H9 (cell line): Measurements from ENCODE around the gene AK8. TPM values are rescaled to one million over a fixed set of nuclear protein-coding genes. Genes with fewer than 3 reads are reported as not detected.

Experiments
- DNase-seq: peaks from one replicate; pipeline ENCODE4 v3.0.0-alpha.2; 2017
- H2AFZ ChIP-seq: one replicate; pipeline ENCODE4 v1.6.1; 2013; ENCODE audit warnings: mild to moderate bottlenecking, low read length, control low read depth, moderate library complexity
- H2AK5ac ChIP-seq: 2 replicates; pipeline ENCODE4 v1.6.1; 2013; ENCODE audit warnings: low read length, control low read depth, mixed read lengths; ENCODE audit not compliant: insufficient read length
- H2BK120ac ChIP-seq: one replicate; pipeline ENCODE4 v1.6.1; 2013; ENCODE audit warnings: low read depth, mild to moderate bottlenecking, low read length, control low read depth, inconsistent platforms; ENCODE audit not compliant: poor library complexity, severe bottlenecking
- H2BK12ac ChIP-seq: 2 replicates; pipeline ENCODE4 v1.6.1; 2013; ENCODE audit warnings: low read length, control low read depth, mixed read lengths, low read depth; ENCODE audit not compliant: insufficient read length
- H2BK15ac ChIP-seq: 2 replicates; pipeline ENCODE4 v1.6.1; 2013; ENCODE audit warnings: low read depth, low read length, control low read depth
- H2BK20ac ChIP-seq: one replicate; pipeline ENCODE4 v1.6.1; 2013; ENCODE audit warnings: low read depth, mild to moderate bottlenecking, low read length, control low read depth, inconsistent platforms; ENCODE audit not compliant: poor library complexity, severe bottlenecking
- H2BK5ac ChIP-seq: 2 replicates; pipeline ENCODE4 v1.6.1; 2013; ENCODE audit warnings: low read length, control low read depth, mixed read lengths; ENCODE audit not compliant: insufficient read length
- H3K14ac ChIP-seq: 2 replicates; pipeline ENCODE4 v1.6.1; 2013; ENCODE audit warnings: low read length, control low read depth; ENCODE audit not compliant: insufficient read depth
- H3K18ac ChIP-seq: 2 replicates; pipeline ENCODE4 v1.6.1; 2013; ENCODE audit warnings: low read depth, mild to moderate bottlenecking, mixed read lengths, low read length, control low read depth; ENCODE audit not compliant: insufficient read length
- H3K23ac ChIP-seq: 2 replicates; pipeline ENCODE4 v1.6.1; 2013; ENCODE audit warnings: low read length, control low read depth, mixed read lengths, low read depth; ENCODE audit not compliant: insufficient read length
- H3K23me2 ChIP-seq: 2 replicates; pipeline ENCODE4 v1.6.1; 2013; ENCODE audit warnings: low read depth, mild to moderate bottlenecking, mixed read lengths, low read length, control low read depth; ENCODE audit not compliant: insufficient read length, poor library complexity, severe bottlenecking
- H3K27ac ChIP-seq: 2 replicates; pipeline ENCODE4 v1.5.1; 2013; ENCODE audit warnings: low read length, control low read depth, mixed read lengths, low read depth; ENCODE audit not compliant: insufficient read length
- H3K27me3 ChIP-seq: 2 replicates; pipeline ENCODE4 v1.6.1; 2013; ENCODE audit warnings: low read length, control low read depth, inconsistent platforms; ENCODE audit not compliant: insufficient read depth
- H3K4ac ChIP-seq: 2 replicates; pipeline ENCODE4 v1.6.1; 2013; ENCODE audit warnings: low read depth, mild to moderate bottlenecking, control low read depth, inconsistent platforms, low read length, moderate library complexity
- H3K4me1 ChIP-seq: 2 replicates; pipeline ENCODE4 v1.6.1; 2013; ENCODE audit warnings: low read length, control low read depth, inconsistent platforms; ENCODE audit not compliant: insufficient read depth
- H3K4me2 ChIP-seq: 2 replicates; pipeline ENCODE4 v1.6.1; 2013; ENCODE audit warnings: low read length, control low read depth, mixed read lengths; ENCODE audit not compliant: insufficient read length, insufficient read depth
- H3K56ac ChIP-seq: 2 replicates; pipeline ENCODE4 v1.6.1; 2013; ENCODE audit warnings: low read depth, mild to moderate bottlenecking, mixed read lengths, low read length, control low read depth; ENCODE audit not compliant: insufficient read length
- H3K79me1 ChIP-seq: 2 replicates; pipeline ENCODE4 v1.6.1; 2013; ENCODE audit warnings: low read depth, mild to moderate bottlenecking, moderate library complexity, low read length, control low read depth, inconsistent platforms; ENCODE audit not compliant: insufficient read depth, poor library complexity, severe bottlenecking
- H3K79me2 ChIP-seq: 2 replicates; pipeline ENCODE4 v1.6.1; 2013; ENCODE audit warnings: low read length, control low read depth, inconsistent platforms; ENCODE audit not compliant: insufficient read depth
- H3K9ac ChIP-seq: 2 replicates; pipeline ENCODE4 v1.6.1; 2013; ENCODE audit warnings: low read length, control low read depth, mixed read lengths; ENCODE audit not compliant: insufficient read length; ENCODE audit errors: extremely low read depth
- H3K9me3 ChIP-seq: one replicate; pipeline ENCODE4 v1.6.1; 2013; ENCODE audit warnings: low read depth, low read length, inconsistent platforms; ENCODE audit not compliant: control insufficient read depth
- H3T11ph ChIP-seq: one replicate; pipeline ENCODE4 v1.6.1; 2013; ENCODE audit warnings: mild to moderate bottlenecking, low read length, control low read depth, inconsistent platforms
- H4K20me1 ChIP-seq: one replicate; pipeline ENCODE4 v1.6.1; 2013; ENCODE audit not compliant: control insufficient read depth, insufficient read length, insufficient read depth
- H4K5ac ChIP-seq: 2 replicates; pipeline ENCODE4 v1.6.1; 2013; ENCODE audit warnings: low read depth, mild to moderate bottlenecking, mixed read lengths, low read length, control low read depth; ENCODE audit not compliant: insufficient read length
- H4K8ac ChIP-seq: replicated peaks from 2 replicates; pipeline ENCODE4 v1.6.1; 2013; ENCODE audit warnings: low read length, control low read depth, mixed read lengths, low read depth; ENCODE audit not compliant: insufficient read length
- H4K91ac ChIP-seq: 2 replicates; pipeline ENCODE4 v1.6.1; 2013; ENCODE audit warnings: low read depth, mild to moderate bottlenecking, moderate library complexity, mixed read lengths, low read length, control low read depth; ENCODE audit not compliant: insufficient read length
- H3K27ac Mint-ChIP-seq, 3 experiments: 2 replicates in 2 of 3; 3 replicates in 1 of 3; pipeline ENCODE4 v1.8.0; 2020 to 2021; ENCODE audit warnings: mixed read lengths in 3 of 3, mild to moderate bottlenecking in 1 of 3, moderate library complexity in 1 of 3
- H3K27me3 Mint-ChIP-seq: 2 replicates; pipeline ENCODE4 v1.8.0; 2021; ENCODE audit warnings: low read depth, mild to moderate bottlenecking, moderate library complexity, mixed read lengths
- H3K36me3 Mint-ChIP-seq, 3 experiments: 2 replicates in 2 of 3; 3 replicates in 1 of 3; pipeline ENCODE4 v1.8.0; 2020 to 2021; ENCODE audit warnings: low read depth in 3 of 3, mixed read lengths in 3 of 3; ENCODE audit not compliant: insufficient read depth in 1 of 3
- H3K4me1 Mint-ChIP-seq, 2 experiments: 2 replicates each; pipeline ENCODE4 v1.8.0; 2020; ENCODE audit warnings: mixed read lengths in 2 of 2
- H3K4me3 Mint-ChIP-seq, 2 experiments: 2 replicates in 1 of 2; 3 replicates in 1 of 2; pipeline ENCODE4 v1.8.0; 2020 to 2021; ENCODE audit warnings: mild to moderate bottlenecking in 2 of 2, mixed read lengths in 2 of 2, moderate library complexity in 1 of 2
- H3K9me3 Mint-ChIP-seq, 2 experiments: 2 replicates in 1 of 2; 3 replicates in 1 of 2; pipeline ENCODE4 v1.8.0; 2020; ENCODE audit warnings: mild to moderate bottlenecking in 2 of 2, mixed read lengths in 2 of 2, moderate library complexity in 1 of 2
- WGBS: extraction: QIAGEN DNeasy Blood & Tissue Kit; methylation state at CpG from one replicate; pipeline ENCODE4 v1.1.7; 2013; ENCODE audit warnings: missing lambda C conversion rate, low lambda C conversion rate, mixed read lengths; ENCODE audit not compliant: insufficient read length; ENCODE audit errors: extremely low coverage; 5-methylcytosine and 5-hydroxymethylcytosine counted together
- total RNA-seq: library from RNA; stranded (reverse); gene quantifications from 2 replicates; pipeline ENCODE4 v1.2.1, GENCODE V29; 2021
- TF ChIP-seq, protein P1 (sequence below): fragments of 200-600 bp; sonication (generic); conservative IDR thresholded peaks from 3 replicates; pipeline ENCODE4 v1.8.0; 2021; ENCODE audit warnings: antibody characterized with exemption, mild to moderate bottlenecking

Gene AK8
- total RNA-seq, 1 experiment from 2014 or later: 0.44 TPM

DNA sequence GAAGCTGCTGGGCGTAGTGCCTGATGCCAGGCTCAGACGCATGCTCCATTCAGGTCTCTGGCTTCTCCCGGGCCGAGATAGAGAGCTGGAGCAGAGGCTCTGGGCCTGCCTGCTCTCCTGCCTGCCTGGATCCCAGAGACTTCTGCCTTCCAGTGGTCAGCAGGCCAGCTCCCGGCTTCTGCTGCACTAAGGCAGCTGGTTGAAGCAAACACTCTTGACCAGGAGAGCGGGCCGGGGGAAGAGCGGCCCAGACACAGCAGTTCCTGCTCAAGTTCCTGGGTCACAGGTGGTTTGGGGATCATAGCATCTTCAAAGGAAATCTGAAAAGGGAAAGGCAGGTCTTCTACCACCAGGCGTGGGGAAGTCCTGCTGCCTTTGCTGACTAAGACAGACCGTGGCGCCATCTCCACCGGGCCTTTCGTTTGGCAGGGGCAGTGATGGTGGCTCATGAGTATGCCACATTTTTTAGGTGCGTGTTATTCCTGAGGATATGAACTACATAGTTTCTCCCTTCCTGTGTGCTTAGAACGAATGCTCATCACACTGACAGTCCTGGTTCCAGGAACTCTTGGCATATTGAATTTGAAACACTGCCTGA is 31.1 kb downstream of the AK8 start:
- Mint-ChIP-seq H3K27me3 (no peaks in the 10 kb centered on the region; the same call in 1 of the 2 replicates), H3K27ac (no peak overlapping the region), H3K4me3 (no peak overlapping the region), H3K4me1 (peaks cover 13 to 27% of the 10 kb centered on the region in 2 experiments), H3K9me3 (no peaks in the 10 kb centered on the region), H3K36me3 (no peaks in the 10 kb centered on the region)
- H3K14ac ChIP-seq: no peak overlapping the region
- H3T11ph ChIP-seq: no peak overlapping the region
- H4K20me1 ChIP-seq: no peaks in the 10 kb centered on the region
- H4K91ac ChIP-seq: no peak overlapping the region
- no peak overlapping the region for H2BK12ac ChIP-seq
- H3K4me2 ChIP-seq: no peak overlapping the region
- no peaks in the 10 kb centered on the region for H3K27me3 ChIP-seq
- WGBS: no CpG with 5 or more reads among the region's 15 CpGs
- H3K27ac ChIP-seq: no peak overlapping the region
- no peak overlapping the region for H3K23ac ChIP-seq
- H2BK120ac ChIP-seq: no peak overlapping the region
- H4K8ac ChIP-seq: no peak overlapping the region
- no peak overlapping the region for H2BK5ac ChIP-seq
- no peaks in the 10 kb centered on the region for H3K23me2 ChIP-seq
- no peaks in the 10 kb centered on the region for H3K79me1 ChIP-seq
- no peaks in the 10 kb centered on the region for H3K9me3 ChIP-seq
- no peak overlapping the region for H3K4ac ChIP-seq
- no peaks in the 10 kb centered on the region for H3K79me2 ChIP-seq
- no peak for DNase-seq
- no peak overlapping the region for H2AFZ ChIP-seq
- H3K9ac ChIP-seq: no peak overlapping the region
- no peak overlapping the region for H3K18ac ChIP-seq
- H2BK15ac ChIP-seq: no peak overlapping the region
- no peak overlapping the region for H2AK5ac ChIP-seq
- no peak overlapping the region for H3K56ac ChIP-seq
- peaks cover 2% of the 10 kb centered on the region; the same call in 1 of the 2 replicates for H3K4me1 ChIP-seq
- no peak overlapping the region for H4K5ac ChIP-seq
- TF ChIP-seq, protein P1, sequence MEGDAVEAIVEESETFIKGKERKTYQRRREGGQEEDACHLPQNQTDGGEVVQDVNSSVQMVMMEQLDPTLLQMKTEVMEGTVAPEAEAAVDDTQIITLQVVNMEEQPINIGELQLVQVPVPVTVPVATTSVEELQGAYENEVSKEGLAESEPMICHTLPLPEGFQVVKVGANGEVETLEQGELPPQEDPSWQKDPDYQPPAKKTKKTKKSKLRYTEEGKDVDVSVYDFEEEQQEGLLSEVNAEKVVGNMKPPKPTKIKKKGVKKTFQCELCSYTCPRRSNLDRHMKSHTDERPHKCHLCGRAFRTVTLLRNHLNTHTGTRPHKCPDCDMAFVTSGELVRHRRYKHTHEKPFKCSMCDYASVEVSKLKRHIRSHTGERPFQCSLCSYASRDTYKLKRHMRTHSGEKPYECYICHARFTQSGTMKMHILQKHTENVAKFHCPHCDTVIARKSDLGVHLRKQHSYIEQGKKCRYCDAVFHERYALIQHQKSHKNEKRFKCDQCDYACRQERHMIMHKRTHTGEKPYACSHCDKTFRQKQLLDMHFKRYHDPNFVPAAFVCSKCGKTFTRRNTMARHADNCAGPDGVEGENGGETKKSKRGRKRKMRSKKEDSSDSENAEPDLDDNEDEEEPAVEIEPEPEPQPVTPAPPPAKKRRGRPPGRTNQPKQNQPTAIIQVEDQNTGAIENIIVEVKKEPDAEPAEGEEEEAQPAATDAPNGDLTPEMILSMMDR: no peak
- H2BK20ac ChIP-seq: no peak overlapping the region
